HG03460 (cell line): Measurements from ENCODE around the gene VPS51.
A peak's percentile ranks its signal among the peaks of the same experiment; 100 is the strongest.

Source experiments
- ATAC-seq: cut with Tn5 transposase; IDR thresholded peaks from one replicate; pipeline ENCODE4 v1.9.1; 2021; ENCODE audit not compliant: unreplicated experiment

The VPS51 gene

DNA sequence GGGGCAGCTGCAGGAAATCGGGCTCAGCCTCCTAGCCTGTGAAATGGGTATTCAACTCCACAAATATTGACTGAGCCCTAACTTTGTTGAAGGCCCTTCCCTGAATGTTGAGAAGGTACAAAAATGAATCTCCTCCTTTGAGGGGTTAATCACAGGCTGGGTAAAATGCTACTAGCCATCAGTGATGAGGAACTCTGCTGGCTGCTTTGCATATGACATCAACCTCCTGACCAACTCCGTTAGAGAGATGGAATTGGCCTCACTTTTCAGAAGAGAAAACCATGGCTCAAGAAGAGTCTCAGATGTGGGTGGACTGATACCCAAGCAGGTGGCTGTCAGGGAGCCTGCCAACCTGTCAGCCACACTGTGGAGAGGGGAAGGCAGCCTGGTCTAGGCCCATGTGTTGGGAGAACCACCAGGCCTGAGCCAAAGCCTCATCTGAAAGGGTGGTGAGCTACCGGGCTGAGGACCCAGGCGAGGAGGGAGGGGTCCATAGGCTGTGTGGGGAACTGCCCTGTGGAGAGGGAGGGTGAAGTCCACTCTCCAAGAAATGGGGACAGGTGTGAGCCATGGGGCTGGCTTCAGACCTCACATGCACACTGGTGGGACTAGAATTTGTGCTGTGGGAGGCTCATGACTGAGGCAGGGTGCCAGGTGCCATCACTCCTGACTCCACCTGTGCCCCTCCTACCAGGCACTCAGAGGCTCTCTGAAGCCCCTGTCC is 23.9 kb upstream of the VPS51 start:
- no peak for ATAC-seq

GRCh38 chr11:65072631-65072966 is 23.4 kb upstream of the VPS51 start:
- ATAC-seq, result no peak

DNA sequence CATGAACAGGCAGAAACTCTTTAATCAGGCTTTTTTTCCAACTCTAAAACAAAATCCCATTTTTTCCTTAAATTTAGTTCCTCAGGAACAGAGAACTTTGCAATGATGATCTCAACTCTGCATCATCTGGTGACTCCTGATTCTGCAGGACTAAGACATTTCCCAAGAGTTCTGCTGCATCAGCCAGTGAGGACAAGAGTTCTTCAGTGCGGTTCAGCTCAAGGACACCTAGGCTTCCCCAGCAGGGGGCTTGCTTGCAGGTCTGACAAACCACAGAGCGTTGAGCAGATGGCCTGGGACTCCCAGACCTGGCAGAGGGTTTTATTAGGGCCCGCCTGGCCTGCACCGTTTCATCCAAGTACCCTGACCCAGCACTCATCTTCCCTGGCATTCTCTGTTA is 18.6 kb upstream of the VPS51 start:
- ATAC-seq, result no peak

DNA sequence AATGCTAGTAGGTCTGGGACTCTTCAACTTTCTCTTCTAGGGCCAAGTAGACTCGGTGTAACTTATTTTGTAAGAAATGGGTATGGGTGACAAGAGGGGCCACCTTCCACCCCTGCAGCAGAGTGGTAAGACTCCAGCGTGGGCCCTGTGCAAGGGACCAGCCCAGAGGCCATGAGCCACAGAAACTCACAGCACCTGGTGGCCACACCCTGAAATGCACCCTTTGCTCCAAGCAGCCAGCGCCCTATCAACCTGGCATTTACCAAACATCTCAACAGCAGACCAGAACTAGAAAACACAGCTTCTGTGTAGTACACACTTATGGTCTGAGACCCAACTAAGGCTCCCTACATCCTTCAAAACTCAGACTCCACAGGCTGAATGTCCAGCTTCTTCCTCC is 17.9 kb upstream of the VPS51 start:
- ATAC-seq, result no peak

DNA sequence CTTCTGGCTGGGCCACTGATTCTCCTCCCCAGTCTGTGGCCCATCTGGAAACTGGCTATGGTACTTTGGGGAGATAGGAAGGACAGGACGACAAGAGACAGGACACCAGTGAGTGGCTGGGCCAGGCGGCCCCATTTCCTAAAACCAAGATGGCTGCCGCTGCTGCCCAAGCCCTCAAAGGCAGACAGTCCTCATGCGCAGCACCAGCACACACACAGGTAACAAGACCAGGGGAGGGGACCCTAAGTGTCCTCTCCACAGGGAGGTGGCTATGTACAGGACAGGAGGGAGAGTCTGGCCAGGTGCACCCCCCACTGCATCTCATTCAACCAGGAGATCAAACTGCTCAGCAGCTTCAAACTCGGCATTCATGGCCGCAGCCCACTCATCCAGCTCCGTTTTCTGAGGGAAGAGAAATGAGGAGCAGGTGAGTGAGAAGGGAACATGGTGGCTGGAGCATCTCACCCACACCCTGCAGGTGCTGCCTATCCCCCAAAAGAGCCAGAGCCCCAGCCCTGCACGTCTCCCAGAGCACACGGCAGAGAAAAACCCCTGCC is 17.1 kb upstream of the VPS51 start:
- ATAC-seq, result no peak

- no peak for ATAC-seq
These were observed 12.7 kb upstream of the VPS51 start for GRCh38 chr11:65083134-65083833.

GRCh38 chr11:65083834-65084597 is 12.0 kb upstream of the VPS51 start, which contains the start of the genes CDCA5 and ZFPL1:
CDCA5 (minus strand) TSS chr11:65084040; CDS start chr11:65083978, 62 bp downstream.
ZFPL1 (plus strand) TSS chr11:65084222; CDS start chr11:65084699, 477 bp downstream.
- peak; percentile 73 for ATAC-seq

GRCh38 chr11:65084598-65085375 is 11.2 kb upstream of the VPS51 start:
- ATAC-seq, result no peak

DNA sequence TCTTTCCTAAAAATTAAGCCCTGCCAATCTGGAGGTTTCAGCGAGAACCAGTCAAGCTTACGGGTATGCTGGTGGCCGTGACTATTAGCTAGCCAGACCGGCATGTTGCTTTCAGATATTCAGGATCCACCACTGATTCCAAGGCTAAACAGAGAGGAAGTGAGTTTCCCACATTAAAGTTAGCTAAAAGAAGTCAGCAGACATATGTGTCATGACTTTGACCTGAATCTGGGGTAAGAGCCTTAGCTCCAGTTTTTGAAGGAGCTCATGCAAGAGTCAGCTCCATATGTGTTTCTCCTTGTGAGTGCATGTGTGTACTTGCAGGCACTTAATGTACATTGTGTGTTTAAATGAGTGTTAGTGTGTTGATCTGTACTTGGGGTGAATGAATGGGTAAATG is 10.6 kb upstream of the VPS51 start:
- no peak for ATAC-seq

GRCh38 chr11:65086809-65087208 is 9.2 kb upstream of the VPS51 start:
- no peak for ATAC-seq

- ATAC-seq, result no peak
These were observed 8.8 kb upstream of the VPS51 start for GRCh38 chr11:65087216-65087615.

- no peak for ATAC-seq
These were observed 8.2 kb upstream of the VPS51 start for GRCh38 chr11:65087827-65088226.

GRCh38 chr11:65089621-65090020 is 6.4 kb upstream of the VPS51 start:
- ATAC-seq, result no peak

DNA sequence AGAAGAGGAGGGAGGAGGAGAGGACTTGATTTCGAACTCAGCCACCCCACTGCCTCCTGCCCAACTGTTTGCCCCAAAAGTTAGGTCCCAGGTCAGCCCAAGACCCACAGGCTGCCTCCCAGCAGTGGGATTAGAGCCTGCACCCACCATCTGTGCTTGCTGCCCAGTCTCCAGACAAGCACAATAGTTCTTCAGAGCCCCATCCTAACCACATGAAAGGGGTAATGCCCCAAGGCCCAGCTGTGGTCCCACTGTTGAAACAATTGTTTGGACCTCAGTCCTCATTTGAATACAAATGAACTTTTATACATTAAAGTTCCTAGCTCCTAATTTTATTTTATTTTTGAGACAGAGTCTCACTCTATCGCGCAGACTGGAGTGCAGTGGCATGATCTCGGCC is 5.4 kb upstream of the VPS51 start:
- ATAC-seq, result no peak

DNA sequence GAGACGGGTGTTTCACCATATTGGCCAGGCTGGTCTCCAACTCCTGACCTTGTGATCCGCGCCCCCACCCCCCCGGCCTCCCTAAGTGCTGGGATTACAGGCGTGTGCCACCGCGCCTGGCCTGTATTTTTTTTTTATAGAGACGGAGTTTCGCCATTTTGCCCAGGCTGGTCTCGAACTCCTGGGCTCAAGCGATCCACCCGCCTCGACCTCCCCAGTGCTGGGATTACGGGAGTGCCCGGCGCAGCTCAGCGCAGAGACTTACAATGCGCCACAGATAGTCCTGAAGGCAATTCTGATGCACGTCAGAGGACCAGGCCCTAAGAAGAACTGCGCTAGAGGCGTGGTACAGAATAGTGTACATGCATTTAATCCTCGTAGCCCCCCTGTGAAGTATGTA is 587 bp upstream of the VPS51 start:
- no peak for ATAC-seq

DNA sequence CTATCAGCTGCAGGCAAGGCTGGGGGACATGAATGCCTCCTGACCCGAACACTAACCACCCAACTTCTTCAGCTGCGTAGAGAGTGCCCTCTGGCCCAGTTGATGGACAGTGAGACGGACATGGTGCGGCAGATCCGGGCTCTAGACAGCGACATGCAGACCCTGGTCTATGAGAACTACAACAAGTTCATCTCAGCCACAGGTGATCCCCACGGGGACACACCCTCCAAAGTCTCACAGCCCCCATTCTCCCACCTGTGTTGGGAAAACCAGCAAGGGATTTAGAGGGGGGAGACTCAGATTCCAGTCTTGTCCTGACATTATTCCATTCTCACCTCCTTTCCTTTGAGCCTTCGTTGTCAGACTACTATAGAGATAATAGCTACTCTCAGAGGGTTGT is 912 bp downstream of the VPS51 start:
- ATAC-seq, result no peak

- ATAC-seq, result no peak
These were observed 4.8 kb downstream of the VPS51 start for GRCh38 chr11:65100674-65101350.

DNA sequence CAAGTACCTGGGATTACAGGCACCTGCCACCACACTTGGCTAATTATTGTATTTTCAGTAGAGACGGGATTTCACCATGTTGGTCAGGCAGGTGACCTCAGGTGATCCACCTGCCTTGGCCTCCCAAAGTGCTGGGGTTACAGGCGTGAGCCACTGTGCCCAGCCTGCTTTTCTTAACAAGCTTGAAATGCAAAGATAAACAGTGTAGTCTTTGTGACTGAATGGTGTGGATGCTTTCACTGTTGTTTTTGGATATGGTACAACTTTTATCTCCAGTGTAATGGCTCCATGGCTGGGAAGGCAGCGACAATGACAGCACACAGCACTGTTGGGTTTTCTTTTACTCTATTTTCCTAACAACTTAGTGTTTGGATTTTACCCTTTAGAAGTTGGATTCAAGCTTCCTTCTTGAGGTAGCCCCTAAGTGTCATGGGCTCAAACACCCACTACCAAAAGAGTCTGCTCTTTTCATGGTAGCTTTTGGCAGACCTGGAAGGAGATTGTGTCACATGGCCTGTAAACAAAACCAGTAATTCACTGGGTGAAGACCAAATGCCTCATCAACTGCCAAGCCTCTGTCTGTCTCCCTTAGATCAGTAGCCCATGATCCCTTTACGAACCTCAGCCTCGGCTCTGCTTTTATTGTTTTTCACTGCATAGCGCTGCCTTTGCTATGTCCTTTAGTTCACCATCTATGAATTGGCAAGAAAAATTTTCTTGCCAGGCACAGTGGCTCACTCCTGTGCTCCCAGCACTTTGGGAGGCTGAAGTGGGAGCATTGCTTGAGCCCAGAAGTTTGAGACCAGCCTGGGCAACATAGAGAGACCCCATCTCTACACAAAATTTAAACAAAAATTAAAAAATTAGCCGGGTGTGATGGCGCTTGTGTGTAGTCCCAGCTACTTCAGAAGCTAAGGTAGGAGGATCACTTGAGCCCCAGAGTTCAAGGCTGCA is 6.4 kb downstream of the VPS51 start:
- ATAC-seq, result no peak

GRCh38 chr11:65103476-65103875 is 7.5 kb downstream of the VPS51 start:
- no peak for ATAC-seq
